ENCODE measurements around the gene DGCR8. TPM values are rescaled to one million over a fixed set of nuclear protein-coding genes. Genes with fewer than 3 reads are reported as not detected.

DGCR8 gene
- total and polyA plus RNA-seq, 2 donors: 20.3 to 22.5 TPM

DNA sequence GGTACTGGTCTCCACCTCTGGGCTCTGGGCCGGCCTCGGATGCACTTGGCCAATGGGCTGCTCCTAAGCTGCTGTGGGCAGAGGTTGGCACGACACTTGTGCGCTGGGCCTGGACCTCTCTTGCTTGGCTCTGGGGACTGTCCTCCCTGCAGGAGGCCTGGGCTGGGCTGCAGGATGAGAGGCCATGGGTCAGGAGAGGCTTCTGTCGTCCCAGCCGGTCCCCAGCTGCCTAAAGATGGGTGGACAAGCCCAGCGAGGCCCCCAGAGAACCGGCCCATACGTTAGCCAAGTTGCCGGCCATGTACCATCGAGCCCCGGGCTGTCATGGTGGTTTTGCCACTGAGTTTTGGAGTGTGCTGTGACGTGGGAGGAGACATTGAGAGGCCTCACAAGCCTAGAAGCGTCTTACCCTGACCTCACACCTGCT, 72.4 kb downstream of the DGCR8 start:
- peaks cover 0 to 4% of the 10 kb centered on the region in 2 donors for H3K27me3 ChIP-seq (ENCODE audit: control insufficient read depth in 2 of 2, insufficient read depth in 1 of 2, low read length in 1 of 2)
- H3K27ac ChIP-seq (ENCODE audit: low read depth in 1 of 2, low read length in 1 of 2): no peak overlapping the region
- peaks cover 0 to 21% of the 10 kb centered on the region in 2 donors for H3K4me1 ChIP-seq (ENCODE audit: control insufficient read depth in 2 of 2, insufficient read depth in 2 of 2, low read length in 2 of 2)
- H3K36me3 ChIP-seq (ENCODE audit: control insufficient read depth in 2 of 2, insufficient read depth in 2 of 2, low read length in 1 of 2): peaks cover 0 to 3% of the 10 kb centered on the region in 2 donors
- 95% methylated on average over 14 of the region's 14 CpGs for WGBS
- no peaks in the 10 kb centered on the region for H3K9me3 ChIP-seq (ENCODE audit: control insufficient read depth in 2 of 2, insufficient read depth in 1 of 2, low read length in 1 of 2)
- H3K4me3 ChIP-seq (ENCODE audit: low read length in 2 of 2): no peak overlapping the region
- no peak for DNase-seq (ENCODE audit: low read depth in 6 of 9, low spot score in 9 of 9)

DNA sequence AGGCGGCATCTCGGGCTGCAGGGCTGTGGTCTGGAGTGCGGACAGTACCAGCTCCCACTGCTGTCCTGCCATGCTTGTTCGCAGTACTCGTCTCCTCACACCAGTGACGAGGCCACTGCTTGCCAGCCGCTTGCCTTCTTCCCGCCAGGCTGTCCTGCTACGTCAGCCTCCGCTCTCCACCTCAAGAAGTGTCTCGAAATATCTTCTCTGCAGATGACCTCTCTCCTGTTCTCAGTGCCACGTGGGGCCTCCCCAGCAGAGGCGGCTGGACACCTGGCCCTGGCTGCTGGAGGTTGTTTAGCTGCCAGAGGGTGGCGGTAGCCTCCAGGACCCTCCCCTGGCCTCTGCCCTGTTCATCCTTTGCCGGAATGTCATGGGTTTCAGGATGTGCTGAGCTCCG, 73.9 kb downstream of the DGCR8 start:
- H3K36me3 ChIP-seq (ENCODE audit: control insufficient read depth in 2 of 2, insufficient read depth in 2 of 2, low read length in 1 of 2): no peaks in the 10 kb centered on the region
- 88% methylated on average over 16 of the region's 16 CpGs for WGBS
- no peak overlapping the region for H3K27ac ChIP-seq (ENCODE audit: low read depth in 1 of 2, low read length in 1 of 2)
- no peak overlapping the region for H3K4me3 ChIP-seq (ENCODE audit: low read length in 2 of 2)
- H3K9me3 ChIP-seq (ENCODE audit: control insufficient read depth in 2 of 2, insufficient read depth in 1 of 2, low read length in 1 of 2): no peaks in the 10 kb centered on the region
- H3K27me3 ChIP-seq (ENCODE audit: control insufficient read depth in 2 of 2, insufficient read depth in 1 of 2, low read length in 1 of 2): peaks cover 0 to 12% of the 10 kb centered on the region in 2 donors
- DNase-seq (ENCODE audit: low read depth in 6 of 9, low spot score in 9 of 9): no peak
- H3K4me1 ChIP-seq (ENCODE audit: control insufficient read depth in 2 of 2, insufficient read depth in 2 of 2, low read length in 2 of 2): peaks cover 0 to 36% of the 10 kb centered on the region in 2 donors

DNA sequence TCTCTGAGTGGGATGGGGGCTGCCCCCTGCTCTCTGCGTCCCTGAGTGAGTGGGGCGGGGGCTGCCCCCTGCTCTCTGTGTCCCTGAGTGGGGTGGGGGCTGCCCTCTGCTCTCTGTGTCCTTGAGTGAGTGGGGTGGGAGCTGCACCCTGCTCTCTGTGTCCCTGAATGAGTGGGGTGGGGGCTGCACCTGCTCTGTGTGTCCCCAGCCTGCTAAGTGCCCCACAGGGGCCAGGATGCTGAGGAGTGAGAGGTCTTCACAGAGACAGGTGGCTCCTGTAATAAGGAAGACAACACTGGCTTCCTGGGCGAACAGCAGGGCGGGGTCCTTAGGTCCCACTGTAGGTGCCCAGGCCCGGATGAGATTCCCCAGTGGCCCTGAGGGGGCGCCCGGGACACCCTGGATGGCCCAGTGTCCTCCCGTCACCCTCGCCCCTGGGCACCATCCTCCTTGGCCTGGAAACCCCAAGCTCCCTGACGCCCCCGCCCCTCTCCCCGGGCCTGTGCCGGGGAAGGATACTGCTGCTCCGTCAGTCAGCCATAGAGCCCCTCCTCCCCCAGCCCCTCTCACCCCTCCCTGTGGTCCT, 74.7 kb downstream of the DGCR8 start:
- no peak overlapping the region for H3K27ac ChIP-seq (ENCODE audit: low read depth in 1 of 2, low read length in 1 of 2)
- H3K27me3 ChIP-seq (ENCODE audit: control insufficient read depth in 2 of 2, insufficient read depth in 1 of 2, low read length in 1 of 2): peaks cover 0 to 15% of the 10 kb centered on the region in 2 donors
- H3K36me3 ChIP-seq (ENCODE audit: control insufficient read depth in 2 of 2, insufficient read depth in 2 of 2, low read length in 1 of 2): no peaks in the 10 kb centered on the region
- H3K4me1 ChIP-seq (ENCODE audit: control insufficient read depth in 2 of 2, insufficient read depth in 2 of 2, low read length in 2 of 2): peaks cover 0 to 40% of the 10 kb centered on the region in 2 donors
- DNase-seq (ENCODE audit: low read depth in 6 of 9, low spot score in 9 of 9): no peak
- no peak overlapping the region for H3K4me3 ChIP-seq (ENCODE audit: low read length in 2 of 2)
- 85% methylated on average over 14 of the region's 14 CpGs for WGBS
- no peaks in the 10 kb centered on the region for H3K9me3 ChIP-seq (ENCODE audit: control insufficient read depth in 2 of 2, insufficient read depth in 1 of 2, low read length in 1 of 2)

GRCh38 chr22:20155330-20156041, 75.4 kb downstream of the DGCR8 start:
- WGBS: 62% methylated on average over 30 of the region's 30 CpGs

DNA sequence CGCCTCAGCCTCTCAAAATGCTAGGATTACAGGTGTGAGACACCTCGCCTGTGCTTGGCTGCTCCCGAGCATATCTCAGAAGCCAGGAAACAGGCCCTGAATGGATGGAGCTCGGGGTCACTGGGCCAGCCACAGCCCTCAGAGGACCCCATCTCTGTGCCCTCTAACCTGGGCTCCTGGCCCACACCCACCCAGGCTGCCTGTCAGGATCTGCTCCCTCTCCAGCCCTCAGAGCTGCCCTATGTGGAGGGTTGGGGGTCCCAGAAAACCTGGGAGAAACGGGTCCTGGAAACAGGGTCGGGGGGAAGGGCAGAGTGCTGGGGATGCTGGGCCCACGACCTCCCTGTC, 76.0 kb downstream of the DGCR8 start:
- DNase-seq (ENCODE audit: low read depth in 6 of 9, low spot score in 9 of 9): no peak
- 79% methylated on average over 7 of the region's 7 CpGs for WGBS
- no peak overlapping the region for H3K27ac ChIP-seq (ENCODE audit: low read depth in 1 of 2, low read length in 1 of 2)
- H3K4me1 ChIP-seq (ENCODE audit: control insufficient read depth in 2 of 2, insufficient read depth in 2 of 2, low read length in 2 of 2): peaks cover 0 to 36% of the 10 kb centered on the region in 2 donors
- H3K27me3 ChIP-seq (ENCODE audit: control insufficient read depth in 2 of 2, insufficient read depth in 1 of 2, low read length in 1 of 2): peaks cover 0 to 18% of the 10 kb centered on the region in 2 donors
- no peaks in the 10 kb centered on the region for H3K9me3 ChIP-seq (ENCODE audit: control insufficient read depth in 2 of 2, insufficient read depth in 1 of 2, low read length in 1 of 2)
- no peak overlapping the region for H3K4me3 ChIP-seq (ENCODE audit: low read length in 2 of 2)
- H3K36me3 ChIP-seq (ENCODE audit: control insufficient read depth in 2 of 2, insufficient read depth in 2 of 2, low read length in 1 of 2): no peaks in the 10 kb centered on the region

More at GRCh38 chr22:20155330-20156041, 75.4 kb downstream of the DGCR8 start:
- no peaks in the 10 kb centered on the region for H3K9me3 ChIP-seq (ENCODE audit: control insufficient read depth in 2 of 2, insufficient read depth in 1 of 2, low read length in 1 of 2)
- no peaks in the 10 kb centered on the region for H3K36me3 ChIP-seq (ENCODE audit: control insufficient read depth in 2 of 2, insufficient read depth in 2 of 2, low read length in 1 of 2)
- peaks cover 0 to 36% of the 10 kb centered on the region in 2 donors for H3K4me1 ChIP-seq (ENCODE audit: control insufficient read depth in 2 of 2, insufficient read depth in 2 of 2, low read length in 2 of 2)
- peaks cover 0 to 18% of the 10 kb centered on the region in 2 donors for H3K27me3 ChIP-seq (ENCODE audit: control insufficient read depth in 2 of 2, insufficient read depth in 1 of 2, low read length in 1 of 2)
- no peak overlapping the region for H3K4me3 ChIP-seq (ENCODE audit: low read length in 2 of 2)
- DNase-seq (ENCODE audit: low read depth in 6 of 9, low spot score in 9 of 9): peak in 1 of 9 donors; percentile 34
- no peak overlapping the region for H3K27ac ChIP-seq (ENCODE audit: low read depth in 1 of 2, low read length in 1 of 2)

GRCh38 chr22:20156611-20157429, 76.8 kb downstream of the DGCR8 start:
- Histone ChIP-seq H3K4me1 (ENCODE audit: control insufficient read depth in 2 of 2, insufficient read depth in 2 of 2, low read length in 2 of 2) (peaks cover 0 to 36% of the 10 kb centered on the region in 2 donors), H3K27ac (ENCODE audit: low read depth in 1 of 2, low read length in 1 of 2) (no peak overlapping the region), H3K36me3 (ENCODE audit: control insufficient read depth in 2 of 2, insufficient read depth in 2 of 2, low read length in 1 of 2) (no peaks in the 10 kb centered on the region), H3K27me3 (ENCODE audit: control insufficient read depth in 2 of 2, insufficient read depth in 1 of 2, low read length in 1 of 2) (peaks cover 0 to 18% of the 10 kb centered on the region in 2 donors), H3K9me3 (ENCODE audit: control insufficient read depth in 2 of 2, insufficient read depth in 1 of 2, low read length in 1 of 2) (no peaks in the 10 kb centered on the region), H3K4me3 (ENCODE audit: low read length in 2 of 2) (no peak overlapping the region)
- WGBS: 62% methylated on average over 17 of the region's 17 CpGs
- peak; percentile 65 to 95 (median 81) for DNase-seq (ENCODE audit: low read depth in 6 of 9, low spot score in 9 of 9)

DNA sequence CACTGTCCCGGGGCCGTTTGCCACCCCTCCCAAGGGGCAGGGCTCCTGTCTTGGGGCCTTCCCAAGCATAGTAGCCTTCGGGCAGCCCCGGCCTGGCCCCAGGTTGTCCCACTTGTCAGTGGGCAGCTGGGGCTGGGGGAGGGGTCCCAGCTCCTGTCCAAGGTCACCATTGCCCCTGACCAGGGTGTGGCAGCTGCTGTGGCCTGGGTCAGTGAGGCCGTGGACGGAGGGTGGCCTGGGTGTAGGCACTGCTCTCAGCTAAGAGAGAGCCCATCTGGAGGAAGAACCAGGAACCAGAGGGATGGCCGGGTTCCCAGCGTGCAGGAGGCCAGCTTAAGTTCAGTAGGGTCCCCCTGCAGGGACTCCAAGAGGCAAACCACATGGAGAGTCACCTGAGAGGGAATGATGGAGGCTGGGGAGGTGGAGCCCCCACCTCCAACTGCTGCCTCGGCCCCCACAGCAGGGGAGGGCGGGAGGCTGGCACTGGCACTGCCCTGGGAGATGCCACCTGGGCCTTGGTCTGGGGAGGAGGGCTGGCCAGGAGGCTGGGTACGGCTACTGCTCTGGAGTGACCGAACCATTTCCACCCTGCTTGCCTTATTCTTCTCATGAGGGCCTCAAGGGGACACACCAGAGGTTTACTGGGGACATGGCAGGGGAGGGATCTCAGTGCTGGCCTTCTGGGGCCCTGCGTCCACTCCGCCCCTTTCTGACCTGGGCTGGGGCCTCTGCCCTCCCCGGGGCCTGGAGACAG, 77.6 kb downstream of the DGCR8 start:
- H3K27ac ChIP-seq (ENCODE audit: low read depth in 1 of 2, low read length in 1 of 2): no peak overlapping the region
- WGBS: 80% methylated on average over 15 of the region's 15 CpGs
- H3K36me3 ChIP-seq (ENCODE audit: control insufficient read depth in 2 of 2, insufficient read depth in 2 of 2, low read length in 1 of 2): no peaks in the 10 kb centered on the region
- peaks cover 0 to 36% of the 10 kb centered on the region in 2 donors for H3K4me1 ChIP-seq (ENCODE audit: control insufficient read depth in 2 of 2, insufficient read depth in 2 of 2, low read length in 2 of 2)
- H3K27me3 ChIP-seq (ENCODE audit: control insufficient read depth in 2 of 2, insufficient read depth in 1 of 2, low read length in 1 of 2): peaks cover 0 to 18% of the 10 kb centered on the region in 2 donors
- H3K9me3 ChIP-seq (ENCODE audit: control insufficient read depth in 2 of 2, insufficient read depth in 1 of 2, low read length in 1 of 2): no peaks in the 10 kb centered on the region
- no peak overlapping the region for H3K4me3 ChIP-seq (ENCODE audit: low read length in 2 of 2)
- no peak for DNase-seq (ENCODE audit: low read depth in 6 of 9, low spot score in 9 of 9)

DNA sequence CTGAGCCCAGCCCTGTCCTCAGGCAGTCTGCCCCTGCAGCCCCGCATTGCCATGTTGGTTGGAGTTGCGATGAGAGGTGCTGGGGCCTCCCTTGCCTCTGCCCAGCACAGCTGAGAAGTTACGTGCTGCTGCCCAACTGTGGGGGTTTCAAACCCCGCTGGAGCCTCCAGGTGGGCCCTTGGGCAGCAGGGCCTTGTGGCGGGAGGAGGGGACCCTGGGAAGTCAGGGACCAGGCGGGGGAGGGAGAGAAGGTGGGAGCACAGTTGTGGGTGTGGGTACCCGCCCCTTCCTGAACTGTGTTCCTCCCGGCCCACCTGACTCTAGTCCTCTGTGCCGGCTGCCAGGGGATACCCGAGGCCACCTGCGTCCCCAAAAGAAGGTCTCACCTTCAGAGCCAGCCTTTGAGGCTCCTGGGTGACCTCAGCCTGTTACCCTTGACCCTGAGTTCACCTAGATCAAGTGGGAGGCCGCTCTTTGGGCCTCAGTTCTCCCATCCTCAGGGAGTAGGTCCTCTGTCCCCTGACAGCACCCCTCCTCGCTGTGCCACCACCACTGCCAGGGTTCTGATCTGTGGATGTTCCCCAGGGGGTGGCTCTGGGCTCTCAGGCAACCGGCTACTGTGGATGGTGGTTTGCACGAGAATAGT, 78.5 kb downstream of the DGCR8 start:
- peak overlapping the region in 1 of 2 donors; percentile 47 for H3K27ac ChIP-seq (ENCODE audit: low read depth in 1 of 2, low read length in 1 of 2)
- H3K9me3 ChIP-seq (ENCODE audit: control insufficient read depth in 2 of 2, insufficient read depth in 1 of 2, low read length in 1 of 2): no peaks in the 10 kb centered on the region
- no peak overlapping the region for H3K4me3 ChIP-seq (ENCODE audit: low read length in 2 of 2)
- H3K27me3 ChIP-seq (ENCODE audit: control insufficient read depth in 2 of 2, insufficient read depth in 1 of 2, low read length in 1 of 2): peaks cover 0 to 18% of the 10 kb centered on the region in 2 donors
- no peaks in the 10 kb centered on the region for H3K36me3 ChIP-seq (ENCODE audit: control insufficient read depth in 2 of 2, insufficient read depth in 2 of 2, low read length in 1 of 2)
- H3K4me1 ChIP-seq (ENCODE audit: control insufficient read depth in 2 of 2, insufficient read depth in 2 of 2, low read length in 2 of 2): peaks cover 0 to 36% of the 10 kb centered on the region in 2 donors
- DNase-seq (ENCODE audit: low read depth in 6 of 9, low spot score in 9 of 9): peak in 1 of 9 donors; percentile 35
- WGBS: 18% methylated on average over 15 of the region's 15 CpGs
